HG02885 (cell line): ENCODE measurements around the gene SCAF4.
"Not testable (repeated sequence)": the region's sequence is repeated elsewhere in the genome, so short reads cannot be mapped to it uniquely, and the experiment has no call there.

Experiments
- ATAC-seq: cut with Tn5 transposase; IDR thresholded peaks from one replicate; pipeline ENCODE4 v1.9.1; 2021; ENCODE audit warnings: mild to moderate bottlenecking; ENCODE audit not compliant: unreplicated experiment, poor library complexity

The SCAF4 gene

DNA sequence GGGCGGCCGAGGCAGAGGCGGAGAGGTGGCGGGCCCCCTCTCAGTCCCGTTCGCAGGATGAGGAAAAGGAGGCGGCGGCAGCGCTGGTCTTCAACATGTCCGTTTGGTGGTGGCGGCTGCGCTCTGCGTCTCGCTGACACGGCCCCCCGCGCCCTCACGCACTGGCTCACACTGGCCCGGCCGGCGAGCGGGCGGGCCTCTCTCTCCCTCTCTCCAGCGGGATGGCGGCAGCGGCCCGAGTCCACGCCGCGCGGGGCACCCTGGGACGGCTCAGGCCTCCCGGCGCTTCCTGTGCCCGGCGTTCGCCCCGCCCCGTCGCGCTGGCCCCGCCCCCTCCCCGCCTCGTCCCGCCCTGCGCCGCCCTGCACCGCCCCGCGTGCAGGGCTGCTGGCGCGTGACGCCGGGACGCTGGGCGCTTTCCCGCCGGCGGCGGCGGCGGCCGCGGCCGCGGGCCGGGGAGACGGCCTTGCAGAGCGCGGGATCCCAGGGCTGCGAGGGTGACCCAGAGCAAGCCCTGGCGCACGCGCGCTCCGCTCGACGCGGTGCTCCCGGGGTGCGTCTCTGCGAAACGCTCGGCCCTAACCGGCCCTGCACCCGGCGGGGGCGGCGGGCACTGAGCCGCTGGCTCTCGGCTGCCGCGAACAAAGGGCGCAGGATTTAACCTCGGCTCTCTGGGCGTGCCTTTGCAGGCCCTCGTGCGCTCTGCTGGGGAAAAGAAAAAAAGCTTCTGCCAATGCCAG lies at the start of gene SCAF4:
SCAF4 (minus strand) TSS at position 262 of the 740 bp plus-strand sequence. CDS start 426 bp downstream, outside the sequence.
- ATAC-seq, result peak; percentile 81

GRCh38 chr21:31780944-31781343 lies 49.0 kb upstream of the SCAF4 start:
- ATAC-seq, result no peak

DNA sequence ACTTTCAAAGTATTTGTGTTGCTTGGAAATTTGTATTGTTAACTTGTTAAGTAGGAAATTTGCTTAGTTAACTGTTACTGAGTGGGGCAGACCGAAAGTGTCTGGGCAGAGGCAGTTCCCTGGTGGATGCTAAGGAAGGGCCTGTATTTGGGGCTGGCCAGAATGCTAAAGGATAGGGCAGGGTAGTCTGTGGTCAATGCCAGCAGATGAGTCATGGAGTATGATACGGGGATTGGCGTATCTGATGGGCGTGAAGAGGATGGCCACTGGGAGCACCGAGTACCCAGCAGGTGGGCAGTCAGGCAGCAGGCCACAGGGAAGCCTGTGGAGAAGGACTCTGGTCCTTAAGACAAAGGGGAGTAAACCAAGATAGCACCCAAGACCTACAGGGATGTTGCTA lies 46.6 kb upstream of the SCAF4 start:
- ATAC-seq, result no peak

GRCh38 chr21:31777857-31778256 lies 45.9 kb upstream of the SCAF4 start:
- ATAC-seq, result no peak

DNA sequence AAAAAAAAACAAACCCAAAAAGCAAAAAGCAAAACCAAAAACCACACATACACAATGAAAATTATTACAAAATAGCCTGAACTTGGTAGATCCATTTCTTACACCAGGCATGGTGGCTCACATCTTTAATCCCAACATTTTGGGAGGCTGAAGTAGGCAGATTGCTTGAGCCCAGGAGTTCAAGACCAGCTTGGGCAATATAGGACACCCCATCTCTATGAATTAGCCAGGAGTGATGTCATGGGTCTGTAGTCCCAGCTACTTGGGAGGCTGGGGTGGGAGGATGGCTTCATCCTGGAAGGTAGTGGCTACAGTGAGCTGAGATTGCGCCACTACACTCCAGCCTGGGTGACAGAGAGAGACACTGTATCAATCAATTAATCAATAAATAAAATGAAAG lies 42.1 kb upstream of the SCAF4 start:
- no peak for ATAC-seq

- ATAC-seq, result peak; percentile 95
These were observed 41.0 kb upstream of the SCAF4 start for GRCh38 chr21:31772674-31773555.

DNA sequence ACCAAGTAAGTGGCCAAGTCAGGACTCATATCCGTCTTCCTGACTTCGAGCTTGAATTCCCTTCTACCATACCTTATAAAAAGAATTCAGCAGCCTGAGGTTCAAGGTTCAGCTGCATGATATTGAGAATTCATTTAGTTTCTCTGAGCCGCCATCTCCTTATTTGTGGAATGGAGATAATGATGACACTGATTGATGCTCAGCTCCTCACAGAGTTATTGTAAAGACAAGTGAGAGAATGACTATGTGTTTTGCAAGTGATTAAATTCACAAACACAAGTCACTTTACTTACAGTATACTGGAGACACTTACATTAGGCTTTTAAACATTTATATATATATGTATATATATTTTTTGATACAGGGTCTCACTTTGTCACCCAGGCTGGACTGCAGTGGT lies 39.8 kb upstream of the SCAF4 start:
- ATAC-seq, result no peak

GRCh38 chr21:31768710-31769109 lies 36.8 kb upstream of the SCAF4 start:
- no peak for ATAC-seq

DNA sequence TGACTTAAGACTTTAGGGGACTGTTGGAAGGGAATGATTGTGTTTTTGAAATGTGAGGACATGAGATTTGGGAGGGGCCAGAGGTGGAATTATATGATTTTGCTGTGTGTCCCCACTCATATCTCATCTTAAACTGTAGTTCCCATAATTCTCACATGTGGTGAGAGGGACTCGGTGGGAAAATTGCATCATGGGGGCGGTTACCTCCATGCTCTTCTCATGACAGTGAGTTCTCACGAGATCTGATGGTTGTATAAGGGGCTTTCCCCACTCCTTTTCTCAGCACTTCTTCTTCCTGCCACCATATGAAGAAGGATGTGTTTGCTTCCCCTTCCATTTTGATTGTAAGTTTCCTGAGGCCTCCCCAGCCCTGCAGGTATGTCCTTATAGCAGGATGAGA lies 35.0 kb upstream of the SCAF4 start:
- no peak for ATAC-seq

GRCh38 chr21:31765850-31766249 lies 33.9 kb upstream of the SCAF4 start:
- not testable (repeated sequence) for ATAC-seq

DNA sequence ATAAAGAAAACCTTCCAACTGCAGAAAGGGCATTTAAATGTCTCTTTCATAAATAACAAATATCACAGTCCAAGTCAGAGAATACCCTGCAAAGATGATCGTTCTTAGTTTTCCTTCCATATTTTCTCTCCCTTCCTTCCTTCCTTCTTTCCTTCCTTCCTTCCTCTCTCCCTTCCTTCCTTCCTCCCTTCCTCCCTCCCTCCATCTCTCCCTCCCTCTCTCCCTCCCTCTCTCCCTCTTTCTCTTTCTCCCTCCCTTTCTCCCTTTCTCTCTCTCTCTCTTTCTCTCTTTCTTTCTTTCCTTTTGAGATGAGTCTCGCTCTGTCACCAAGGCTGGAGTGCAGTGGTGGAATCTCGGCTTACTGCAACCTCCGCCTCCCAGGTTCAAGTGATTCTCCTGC lies 29.0 kb upstream of the SCAF4 start:
- ATAC-seq, result no peak

GRCh38 chr21:31756787-31757186 lies 24.9 kb upstream of the SCAF4 start:
- no peak for ATAC-seq

- ATAC-seq, result no peak
These were observed 23.1 kb upstream of the SCAF4 start for GRCh38 chr21:31755027-31755426.

DNA sequence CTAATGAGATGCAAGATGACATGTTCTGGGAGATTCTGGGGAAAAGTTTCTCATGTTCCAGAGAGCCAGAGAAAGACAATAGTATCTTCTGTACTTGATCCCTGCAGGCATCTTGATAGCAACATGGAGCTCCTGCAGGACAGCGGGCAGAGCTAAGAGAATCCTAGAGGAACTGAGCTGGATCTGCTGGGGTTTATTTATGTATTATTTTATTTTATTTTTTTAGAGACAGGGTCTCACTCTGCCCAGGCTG lies 22.7 kb upstream of the SCAF4 start:
- no peak for ATAC-seq

DNA sequence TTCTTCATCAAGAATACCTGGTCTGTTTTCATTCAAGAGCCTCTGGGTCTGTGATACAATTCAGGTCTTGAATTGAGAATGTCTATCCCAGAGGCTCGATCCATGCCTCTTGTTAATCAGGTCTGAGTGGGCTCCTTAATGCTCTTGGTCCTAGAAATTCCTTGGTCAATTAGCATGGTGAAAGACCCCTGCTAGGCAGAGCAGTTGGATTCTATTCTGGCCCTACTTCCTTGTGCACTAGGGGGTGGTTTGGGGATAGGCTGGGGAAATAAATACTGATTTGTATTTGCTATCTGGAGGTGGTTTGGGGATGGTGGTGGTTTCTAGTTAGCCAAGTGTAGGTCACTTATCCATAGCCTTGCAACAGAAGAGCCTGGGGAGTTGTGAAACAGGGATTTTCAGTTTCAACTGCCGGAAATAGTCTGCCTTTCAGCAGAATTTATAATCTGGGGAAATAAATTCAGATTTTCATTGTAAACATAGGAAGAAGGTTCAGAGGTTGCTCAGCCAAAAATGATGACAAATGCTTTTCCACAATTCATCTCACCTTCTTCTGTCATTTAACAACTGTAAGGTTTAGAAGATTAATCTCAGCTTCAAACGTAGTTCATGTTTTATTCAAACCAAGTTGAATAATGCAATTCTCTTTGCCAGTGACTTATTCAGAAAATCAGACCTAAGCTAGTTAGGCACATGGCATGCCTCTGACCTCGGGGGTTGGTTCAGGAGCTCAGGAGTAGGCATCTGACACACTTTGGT lies 22.2 kb upstream of the SCAF4 start:
- ATAC-seq, result no peak

- ATAC-seq, result no peak
These were observed 21.0 kb upstream of the SCAF4 start for GRCh38 chr21:31752967-31753366.

GRCh38 chr21:31752352-31752751 lies 20.4 kb upstream of the SCAF4 start:
- ATAC-seq, result no peak

- ATAC-seq, result no peak
These were observed 18.9 kb upstream of the SCAF4 start for GRCh38 chr21:31750843-31751242.

- ATAC-seq, result no peak
These were observed 12.4 kb upstream of the SCAF4 start for GRCh38 chr21:31744182-31744800.

- ATAC-seq, result no peak
These were observed 11.8 kb upstream of the SCAF4 start for GRCh38 chr21:31743712-31744111.

DNA sequence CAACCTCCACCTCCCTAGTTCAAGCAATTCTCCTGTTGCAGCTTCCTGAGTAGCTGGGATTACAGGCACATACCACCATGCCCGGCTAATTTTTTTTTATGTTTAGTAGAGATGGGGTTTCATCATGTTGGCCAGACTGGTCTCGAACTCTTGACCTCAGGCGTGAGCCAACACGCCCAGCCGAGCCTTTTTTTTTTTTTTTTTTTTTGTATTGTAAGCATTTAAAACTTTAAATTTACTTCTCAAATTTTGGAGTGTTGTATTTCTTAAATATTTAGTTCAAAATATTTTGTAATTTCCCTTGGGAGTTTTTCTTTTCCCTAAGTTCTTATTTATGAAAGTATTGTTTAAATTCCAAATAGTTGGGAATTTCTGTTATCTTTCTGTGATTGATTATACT lies 9.2 kb upstream of the SCAF4 start:
- ATAC-seq, result no peak
